Skin epidermis (tissue), 12 donors: ENCODE data around the gene RBM43.

Source experiments
- H3K27ac ChIP-seq, 21 experiments: fragments of 200-600 bp; sonication (generic) in 11 of 21; one replicate each; pipeline ENCODE4 v1.5.0; 2020; ENCODE audit warnings: mild to moderate bottlenecking in 3 of 21, inconsistent platforms in 2 of 21, moderate library complexity in 2 of 21
- H3K4me3 ChIP-seq, 7 experiments: fragments of 200-600 bp; sonication (generic) in 2 of 7; one replicate each; pipeline ENCODE4 v1.5.0; 2020; ENCODE audit warnings: inconsistent platforms in 2 of 7, mild to moderate bottlenecking in 2 of 7, moderate library complexity in 1 of 7

Gene RBM43

GRCh38 chr2:151269798-151270568, 8.3 kb upstream of the RBM43 start:
- no peak overlapping the region for H3K27ac ChIP-seq

GRCh38 chr2:151268085-151268484, 6.4 kb upstream of the RBM43 start:
- no peak overlapping the region for H3K27ac ChIP-seq
- no peak overlapping the region for H3K4me3 ChIP-seq

More at GRCh38 chr2:151269798-151270568, 8.3 kb upstream of the RBM43 start:
- no peak overlapping the region for H3K4me3 ChIP-seq

- Histone ChIP-seq H3K4me3 (no peak overlapping the region), H3K27ac (no peak overlapping the region)
Observed at GRCh38 chr2:151267537-151267936, 5.9 kb upstream of the RBM43 start.

- H3K4me3 ChIP-seq: no peak overlapping the region
- H3K27ac ChIP-seq: no peak overlapping the region
Observed at GRCh38 chr2:151265991-151266390, 4.3 kb upstream of the RBM43 start.

GRCh38 chr2:151264157-151264825, 2.6 kb upstream of the RBM43 start:
- no peak overlapping the region for H3K27ac ChIP-seq
- H3K4me3 ChIP-seq: no peak overlapping the region

- Histone ChIP-seq H3K27ac (peak overlapping the region in 2 of 21 experiments; percentile 99 to 100), H3K4me3 (no peak overlapping the region)
Observed at GRCh38 chr2:151262629-151263028, 966 bp upstream of the RBM43 start.

- Histone ChIP-seq H3K4me3 (peak overlapping the region; percentile 58 to 95 (median 74)), H3K27ac (peak overlapping the region; percentile 76 to 100 (median 95))
Observed at GRCh38 chr2:151261977-151262291, 271 bp upstream of the RBM43 start.

GRCh38 chr2:151260573-151261230, 961 bp downstream of the RBM43 start:
- H3K4me3 ChIP-seq: peak overlapping the region; percentile 58 to 95 (median 74)
- peak overlapping the region; percentile 76 to 100 (median 95) for H3K27ac ChIP-seq

- Histone ChIP-seq H3K4me3 (no peak overlapping the region), H3K27ac (peak overlapping the region in 1 of 21 experiments; percentile 29)
Observed at GRCh38 chr2:151258121-151258520, 3.5 kb downstream of the RBM43 start.

GRCh38 chr2:151252646-151253045, 9.0 kb downstream of the RBM43 start:
- Histone ChIP-seq H3K4me3 (no peak overlapping the region), H3K27ac (no peak overlapping the region)

- Histone ChIP-seq H3K27ac (no peak overlapping the region), H3K4me3 (no peak overlapping the region)
Observed at GRCh38 chr2:151251012-151251411, 10.7 kb downstream of the RBM43 start.

GRCh38 chr2:151247432-151247831, 14.2 kb downstream of the RBM43 start:
- no peak overlapping the region for H3K4me3 ChIP-seq
- no peak overlapping the region for H3K27ac ChIP-seq

- Histone ChIP-seq H3K27ac (no peak overlapping the region), H3K4me3 (no peak overlapping the region)
Observed at GRCh38 chr2:151246152-151246551, 15.5 kb downstream of the RBM43 start.

- Histone ChIP-seq H3K4me3 (no peak overlapping the region), H3K27ac (no peak overlapping the region)
Observed at GRCh38 chr2:151243468-151243867, 18.2 kb downstream of the RBM43 start.

- no peak overlapping the region for H3K27ac ChIP-seq
- H3K4me3 ChIP-seq: no peak overlapping the region
Observed at GRCh38 chr2:151241224-151241623, 20.4 kb downstream of the RBM43 start.

GRCh38 chr2:151240433-151240832, 21.2 kb downstream of the RBM43 start:
- H3K4me3 ChIP-seq: no peak overlapping the region
- H3K27ac ChIP-seq: no peak overlapping the region

GRCh38 chr2:151239624-151240023, 22.0 kb downstream of the RBM43 start:
- no peak overlapping the region for H3K4me3 ChIP-seq
- no peak overlapping the region for H3K27ac ChIP-seq

GRCh38 chr2:151238527-151239487, 22.9 kb downstream of the RBM43 start:
- H3K27ac ChIP-seq: no peak overlapping the region

GRCh38 chr2:151237422-151238025, 24.1 kb downstream of the RBM43 start:
- Histone ChIP-seq H3K27ac (no peak overlapping the region), H3K4me3 (no peak overlapping the region)

More at GRCh38 chr2:151238527-151239487, 22.9 kb downstream of the RBM43 start:
- H3K4me3 ChIP-seq: no peak overlapping the region
